ENCODE results near the gene PRH1. TPM values are rescaled to one million over a fixed set of nuclear protein-coding genes. Genes with fewer than 3 reads are reported as not detected.

The PRH1 gene
- total and polyA plus RNA-seq, 2 of the 13 experiments (the other 11 are each of a cell fraction or from before 2014, with no cell fraction given), result 5.3 to 18.8 TPM

DNA sequence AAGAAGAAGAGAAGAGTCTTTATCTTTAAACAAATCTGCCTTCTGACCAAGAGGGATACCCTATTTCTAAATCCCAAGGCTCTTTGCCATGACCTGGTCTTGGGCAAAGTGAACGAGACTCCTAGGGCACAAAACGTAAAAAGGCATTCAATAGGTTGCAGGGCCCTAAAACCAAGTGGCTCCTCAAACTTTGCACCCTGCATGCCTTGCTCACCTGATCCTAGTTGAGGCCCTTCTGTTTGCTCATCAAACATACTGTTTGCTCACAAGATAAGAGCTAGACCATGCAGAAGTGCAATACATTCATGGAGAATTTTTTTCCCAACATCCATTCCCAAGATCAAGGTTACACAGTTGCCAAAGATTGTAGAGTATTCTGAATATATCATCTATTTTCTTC is 7.9 kb upstream of the PRH1 start (continued):
- TF ChIP-seq, protein P1, sequence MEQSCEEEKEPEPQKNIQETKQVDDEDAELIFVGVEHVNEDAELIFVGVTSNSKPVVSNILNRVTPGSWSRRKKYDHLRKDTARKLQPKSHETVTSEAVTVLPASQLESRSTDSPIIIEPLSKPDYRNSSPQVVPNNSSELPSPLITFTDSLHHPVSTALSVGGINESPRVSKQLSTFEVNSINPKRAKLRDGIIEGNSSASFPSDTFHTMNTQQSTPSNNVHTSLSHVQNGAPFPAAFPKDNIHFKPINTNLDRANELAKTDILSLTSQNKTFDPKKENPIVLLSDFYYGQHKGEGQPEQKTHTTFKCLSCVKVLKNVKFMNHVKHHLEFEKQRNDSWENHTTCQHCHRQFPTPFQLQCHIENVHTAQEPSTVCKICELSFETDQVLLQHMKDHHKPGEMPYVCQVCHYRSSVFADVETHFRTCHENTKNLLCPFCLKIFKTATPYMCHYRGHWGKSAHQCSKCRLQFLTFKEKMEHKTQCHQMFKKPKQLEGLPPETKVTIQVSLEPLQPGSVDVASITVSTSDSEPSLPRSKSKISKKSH (CRISPR knock-in tag; IDR thresholded peaks at IDR 0.05; ENCODE audit: borderline replicate concordance), result no peak
- no peak for TF ChIP-seq THYN1 (CRISPR knock-in tag; IDR thresholded peaks at IDR 0.05; ENCODE audit: borderline replicate concordance, low read depth)
- TF ChIP-seq, protein P2, sequence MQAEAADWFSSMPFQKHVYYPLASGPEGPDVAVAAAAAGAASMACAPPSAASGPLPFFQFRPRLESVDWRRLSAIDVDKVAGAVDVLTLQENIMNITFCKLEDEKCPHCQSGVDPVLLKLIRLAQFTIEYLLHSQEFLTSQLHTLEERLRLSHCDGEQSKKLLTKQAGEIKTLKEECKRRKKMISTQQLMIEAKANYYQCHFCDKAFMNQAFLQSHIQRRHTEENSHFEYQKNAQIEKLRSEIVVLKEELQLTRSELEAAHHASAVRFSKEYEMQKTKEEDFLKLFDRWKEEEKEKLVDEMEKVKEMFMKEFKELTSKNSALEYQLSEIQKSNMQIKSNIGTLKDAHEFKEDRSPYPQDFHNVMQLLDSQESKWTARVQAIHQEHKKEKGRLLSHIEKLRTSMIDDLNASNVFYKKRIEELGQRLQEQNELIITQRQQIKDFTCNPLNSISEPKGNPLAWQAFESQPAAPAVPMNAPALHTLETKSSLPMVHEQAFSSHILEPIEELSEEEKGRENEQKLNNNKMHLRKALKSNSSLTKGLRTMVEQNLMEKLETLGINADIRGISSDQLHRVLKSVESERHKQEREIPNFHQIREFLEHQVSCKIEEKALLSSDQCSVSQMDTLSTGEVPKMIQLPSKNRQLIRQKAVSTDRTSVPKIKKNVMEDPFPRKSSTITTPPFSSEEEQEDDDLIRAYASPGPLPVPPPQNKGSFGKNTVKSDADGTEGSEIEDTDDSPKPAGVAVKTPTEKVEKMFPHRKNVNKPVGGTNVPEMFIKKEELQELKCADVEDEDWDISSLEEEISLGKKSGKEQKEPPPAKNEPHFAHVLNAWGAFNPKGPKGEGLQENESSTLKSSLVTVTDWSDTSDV (CRISPR knock-in tag; IDR thresholded peaks at IDR 0.05), result no peak
- TF ChIP-seq ZNF558 (CRISPR knock-in tag; IDR thresholded peaks at IDR 0.05; ENCODE audit: borderline replicate concordance), result no peak
- TF ChIP-seq MLXIP (CRISPR knock-in tag; IDR thresholded peaks at IDR 0.05; ENCODE audit: borderline replicate concordance), result peak; percentile 99
- peak; percentile 40; the same call in 1 of the 2 replicates for TF ChIP-seq TOPORS (CRISPR knock-in tag; IDR thresholded peaks at IDR 0.05)
- peak; percentile 88; the same call in 1 of the 2 replicates for TF ChIP-seq NR2F2 (IDR thresholded peaks at IDR 0.05; ENCODE audit: borderline replicate concordance, low read depth)
- TF ChIP-seq ATF2 (CRISPR knock-in tag; IDR thresholded peaks at IDR 0.05), result peak; percentile 81; the same call in 1 of the 2 replicates
- no peak for TF ChIP-seq NCOA5 (CRISPR knock-in tag; IDR thresholded peaks at IDR 0.05)
- TF ChIP-seq ZNF430 (CRISPR knock-in tag; IDR thresholded peaks at IDR 0.05), result peak; percentile 92; the same call in 1 of the 2 replicates
- TF ChIP-seq RFX3 (CRISPR knock-in tag; IDR thresholded peaks at IDR 0.05), result peak; percentile 44; the same call in 1 of the 2 replicates
- TF ChIP-seq SP2 (CRISPR knock-in tag; IDR thresholded peaks at IDR 0.05), result no peak
- TF ChIP-seq RERE (CRISPR knock-in tag; IDR thresholded peaks at IDR 0.05; ENCODE audit: low read depth), result peak; percentile 96
- TF ChIP-seq TEF (CRISPR knock-in tag; IDR thresholded peaks at IDR 0.05), result no peak
